HG02970 (cell line): ENCODE results near the gene PARL.

ENCODE experiments used
- ATAC-seq: cut with Tn5 transposase; IDR thresholded peaks from one replicate; pipeline ENCODE4 v1.9.1; 2021; ENCODE audit warnings: mild to moderate bottlenecking, moderate library complexity, moderate number of reproducible peaks; ENCODE audit not compliant: unreplicated experiment, low FRiP score

Gene PARL

DNA sequence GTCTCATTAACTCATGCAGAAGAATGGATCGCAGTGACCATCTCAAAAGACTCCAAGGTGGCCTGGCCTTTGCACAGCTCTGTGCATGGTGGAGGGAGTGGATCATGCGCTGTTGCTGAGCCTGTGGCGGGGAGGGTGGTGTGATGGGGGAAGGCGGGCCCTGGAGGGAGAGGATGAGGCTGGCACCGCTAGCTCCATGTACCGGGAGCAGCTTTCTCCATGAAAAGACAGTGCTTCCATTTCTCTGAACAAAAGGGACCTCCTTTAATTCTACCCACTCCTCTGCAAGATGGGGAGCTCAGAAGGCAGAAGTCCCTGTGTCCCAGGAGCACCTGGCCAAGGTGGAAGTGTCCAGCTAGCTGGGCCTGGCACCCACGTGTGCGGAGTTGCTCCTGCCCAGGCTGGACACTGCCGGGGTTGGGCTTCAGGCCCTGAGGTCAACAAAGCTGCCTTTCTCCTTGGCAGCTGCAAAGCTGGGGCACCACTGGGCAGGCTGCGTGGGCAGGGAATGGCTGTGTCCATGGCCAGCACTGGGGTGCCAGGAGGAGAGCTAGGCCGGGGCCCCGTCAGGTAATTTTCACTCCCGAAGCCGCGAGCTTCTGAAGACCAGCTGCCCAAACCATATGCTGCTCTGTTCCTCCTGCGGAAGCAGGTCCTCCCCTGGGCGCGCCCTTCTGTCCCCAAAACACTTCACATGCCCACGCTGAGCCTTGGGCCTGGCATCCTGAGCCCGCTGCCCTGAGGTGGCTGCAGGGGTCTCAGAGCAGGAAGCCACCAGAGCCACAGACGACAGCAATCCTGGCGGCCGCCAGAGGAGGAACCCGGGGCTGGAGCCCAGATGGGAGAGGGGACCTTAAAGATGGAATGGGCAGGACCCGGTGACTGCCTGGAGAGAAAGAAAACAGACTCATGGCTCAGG lies 65.7 kb downstream of the PARL start:
- no peak for ATAC-seq

DNA sequence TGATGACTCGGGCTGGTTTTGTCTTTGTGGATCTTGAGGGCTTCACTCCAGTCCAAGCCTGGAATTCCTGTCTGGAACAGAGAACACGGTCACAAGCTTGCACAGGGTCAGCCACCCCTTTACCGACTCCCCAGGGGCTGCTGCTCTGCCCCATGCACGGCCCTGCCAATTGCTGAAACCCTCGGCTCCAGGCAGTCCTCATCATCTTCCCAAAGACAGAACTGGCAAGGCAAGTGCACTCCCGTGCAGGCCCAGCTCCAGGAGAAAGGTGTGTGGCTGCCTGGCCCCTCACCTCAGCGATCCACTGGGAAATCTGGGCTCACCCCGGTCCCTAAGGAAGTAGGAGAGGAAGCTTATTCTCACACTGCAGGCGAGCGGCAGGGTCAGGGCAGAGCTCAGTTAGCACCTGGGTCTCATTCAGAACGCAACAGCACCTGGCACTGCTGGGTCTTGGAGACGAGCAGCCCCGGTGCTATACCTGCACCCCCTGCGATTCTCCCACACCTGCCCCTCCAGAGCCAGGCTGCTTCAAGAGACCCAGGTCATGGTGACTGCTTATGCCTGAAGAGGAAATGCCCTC lies 66.5 kb downstream of the PARL start:
- ATAC-seq, result no peak

DNA sequence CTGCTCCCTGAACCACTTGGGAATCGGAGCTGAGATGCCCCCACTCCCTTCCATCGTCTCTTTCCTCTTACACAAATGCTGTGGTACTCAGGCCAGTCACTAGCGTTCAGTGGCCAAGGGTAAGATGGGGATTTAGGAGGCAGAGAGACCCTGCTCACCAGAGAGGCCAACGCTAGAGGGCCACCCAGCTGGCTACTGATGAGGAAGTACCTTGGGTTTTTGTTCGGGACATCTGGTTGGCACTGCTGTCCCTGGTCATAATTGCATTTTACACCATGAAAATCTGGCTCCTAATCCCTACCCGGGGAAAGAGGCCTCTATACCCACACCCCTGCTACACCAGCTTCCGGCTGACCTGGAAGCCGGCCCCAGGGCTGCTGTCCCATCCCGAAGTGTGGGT lies 67.0 kb downstream of the PARL start:
- no peak for ATAC-seq

DNA sequence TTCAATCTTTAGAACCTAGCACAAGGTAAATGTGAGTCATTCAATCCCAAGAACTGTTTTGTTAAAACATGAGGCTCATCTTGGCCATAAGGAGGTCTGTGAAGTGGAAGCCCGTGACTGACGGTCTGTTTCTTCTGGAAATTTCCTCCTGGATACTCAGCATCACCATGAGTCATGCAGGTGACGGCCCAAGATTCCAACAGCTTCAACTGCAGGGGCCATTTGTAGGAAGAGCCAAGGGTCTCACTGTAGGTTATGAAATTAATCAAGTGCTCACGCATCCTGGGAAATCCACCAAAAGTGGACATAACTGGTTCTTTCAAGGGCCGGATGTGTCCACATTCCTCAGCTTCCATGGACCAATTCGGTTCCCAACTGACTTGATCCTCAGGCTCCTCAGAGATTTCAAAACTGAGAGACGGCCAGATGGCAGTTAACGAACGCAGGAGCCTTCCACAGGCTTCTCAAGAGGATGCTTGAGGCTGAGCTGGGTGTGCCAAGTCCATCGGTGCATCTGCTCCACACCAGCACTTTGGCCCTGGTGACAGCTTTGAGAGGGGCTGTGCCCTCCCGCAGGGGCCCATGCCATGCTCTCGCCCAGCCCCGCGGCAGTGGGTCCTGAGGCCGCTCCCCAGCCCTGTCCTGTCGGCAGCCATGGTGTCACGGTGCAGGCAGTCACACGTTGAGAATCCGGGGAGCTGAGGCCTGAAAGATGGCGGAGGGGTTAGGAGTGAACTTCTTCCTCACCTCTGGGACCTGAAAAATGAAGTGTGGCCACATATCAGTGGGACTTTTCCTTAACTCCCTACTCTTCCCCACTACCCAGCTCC lies 67.8 kb downstream of the PARL start:
- no peak for ATAC-seq

DNA sequence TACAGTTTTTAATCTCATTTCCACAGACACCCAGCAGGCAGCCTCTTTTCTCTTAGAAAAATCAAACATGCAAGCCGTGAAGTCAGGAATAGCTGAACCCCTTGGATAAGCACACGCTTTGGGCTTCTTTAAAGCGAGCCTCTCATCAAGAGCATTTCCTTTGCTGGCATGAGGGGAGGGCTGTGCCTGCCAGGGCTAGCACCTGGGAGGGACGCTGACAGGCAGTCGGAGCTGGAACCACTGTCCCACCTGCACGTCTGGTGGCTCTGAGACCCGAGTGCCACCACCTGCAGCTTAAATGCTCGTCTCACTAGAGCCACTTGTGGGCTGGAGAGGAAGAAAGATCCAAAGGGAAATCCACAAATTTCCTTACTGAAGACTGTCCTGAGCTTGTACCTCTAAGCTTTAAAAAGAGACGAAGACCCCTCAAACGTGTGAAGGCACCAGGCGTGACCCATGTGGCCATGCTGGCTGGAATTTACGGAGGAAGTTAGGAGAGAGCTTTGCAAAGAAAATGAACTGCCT lies 68.7 kb downstream of the PARL start:
- ATAC-seq, result no peak

DNA sequence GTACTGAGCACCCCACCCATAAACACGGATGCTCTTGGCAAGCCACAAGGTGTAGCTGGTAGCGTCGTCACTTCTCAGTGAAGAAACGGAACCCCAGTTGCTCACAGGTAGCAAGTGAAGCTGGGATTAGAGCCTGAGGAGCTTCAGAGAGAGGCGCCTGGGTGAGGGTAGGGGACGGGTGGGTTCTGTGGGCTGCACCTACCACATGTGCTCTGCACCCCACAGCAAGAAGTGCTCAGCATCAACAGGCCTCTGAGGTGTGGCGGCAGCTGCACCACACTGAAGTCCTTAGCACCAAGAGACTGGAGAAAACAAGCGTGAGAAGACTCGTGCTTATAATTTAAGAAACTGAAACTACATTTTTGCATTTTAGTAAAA lies 69.1 kb downstream of the PARL start:
- no peak for ATAC-seq

DNA sequence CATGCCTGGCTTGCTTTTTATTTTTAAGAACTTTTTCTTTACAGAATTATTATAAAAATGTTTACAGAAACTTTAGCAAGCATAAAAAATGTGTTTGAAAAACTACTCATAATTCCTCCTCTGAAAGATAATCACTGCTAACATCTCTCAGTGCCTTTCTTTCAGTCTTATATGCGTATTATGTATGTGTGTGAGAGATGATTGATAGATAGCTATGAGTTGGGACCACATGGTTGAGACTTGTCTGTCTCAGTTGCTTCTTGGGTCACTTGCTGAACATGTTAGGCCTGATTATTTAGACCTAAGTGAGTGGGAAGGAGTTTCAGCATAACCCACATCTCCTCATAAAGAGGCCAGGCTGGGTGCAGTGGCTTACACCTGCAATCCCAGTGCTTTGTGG lies 70.4 kb downstream of the PARL start:
- no peak for ATAC-seq

DNA sequence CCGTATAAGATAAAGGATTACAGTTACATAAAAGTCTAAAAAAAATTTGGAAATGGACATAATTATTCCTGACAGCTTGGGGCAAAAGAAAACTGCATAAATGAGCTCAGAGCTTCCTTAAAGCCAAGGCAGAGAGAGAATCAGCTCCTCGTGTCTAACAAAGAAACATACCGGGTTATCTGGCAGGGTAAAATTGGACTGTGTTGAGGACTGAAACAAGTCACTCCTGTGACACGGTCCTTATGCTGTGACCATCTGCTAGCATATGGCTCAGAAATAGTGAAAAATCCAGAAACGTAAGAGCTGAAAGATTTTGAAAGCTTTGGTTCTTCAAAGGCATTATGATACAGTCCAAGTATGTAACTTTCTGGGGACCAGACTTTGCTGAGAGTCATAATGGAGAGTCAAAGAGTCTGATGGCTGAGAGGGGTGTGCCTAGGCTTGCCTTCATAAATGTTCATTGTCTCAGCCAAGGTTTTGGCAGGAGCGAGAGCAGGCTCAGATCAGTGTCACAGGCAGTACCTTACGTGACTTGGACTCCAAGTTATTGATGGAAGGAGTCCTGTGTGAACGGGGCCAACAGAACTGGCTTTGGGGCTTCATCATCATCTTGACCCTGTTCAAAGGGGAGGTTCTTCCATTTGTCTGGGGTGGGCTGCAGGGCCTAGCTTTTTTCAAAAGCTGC lies 71.8 kb downstream of the PARL start:
- ATAC-seq, result no peak

DNA sequence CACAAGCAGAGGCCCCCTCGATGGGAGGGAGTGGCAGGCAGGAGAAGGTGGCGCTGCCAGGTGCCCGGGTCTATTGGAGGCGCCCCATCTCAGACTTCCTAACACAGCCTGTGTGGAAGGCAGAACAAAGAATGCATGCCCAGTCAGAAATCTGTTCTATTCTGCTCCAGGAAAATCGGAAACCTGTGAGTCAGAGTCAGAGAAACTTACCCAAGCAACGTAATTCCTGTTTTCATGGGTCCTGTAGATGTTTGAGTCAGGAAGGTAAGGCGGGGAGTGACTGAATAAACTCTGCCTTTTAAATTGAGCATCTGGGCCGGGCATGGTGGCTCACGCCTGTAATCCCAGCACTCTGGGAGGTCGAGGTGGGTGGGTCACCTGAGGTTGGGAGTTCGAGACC lies 73.0 kb downstream of the PARL start:
- ATAC-seq, result no peak

DNA sequence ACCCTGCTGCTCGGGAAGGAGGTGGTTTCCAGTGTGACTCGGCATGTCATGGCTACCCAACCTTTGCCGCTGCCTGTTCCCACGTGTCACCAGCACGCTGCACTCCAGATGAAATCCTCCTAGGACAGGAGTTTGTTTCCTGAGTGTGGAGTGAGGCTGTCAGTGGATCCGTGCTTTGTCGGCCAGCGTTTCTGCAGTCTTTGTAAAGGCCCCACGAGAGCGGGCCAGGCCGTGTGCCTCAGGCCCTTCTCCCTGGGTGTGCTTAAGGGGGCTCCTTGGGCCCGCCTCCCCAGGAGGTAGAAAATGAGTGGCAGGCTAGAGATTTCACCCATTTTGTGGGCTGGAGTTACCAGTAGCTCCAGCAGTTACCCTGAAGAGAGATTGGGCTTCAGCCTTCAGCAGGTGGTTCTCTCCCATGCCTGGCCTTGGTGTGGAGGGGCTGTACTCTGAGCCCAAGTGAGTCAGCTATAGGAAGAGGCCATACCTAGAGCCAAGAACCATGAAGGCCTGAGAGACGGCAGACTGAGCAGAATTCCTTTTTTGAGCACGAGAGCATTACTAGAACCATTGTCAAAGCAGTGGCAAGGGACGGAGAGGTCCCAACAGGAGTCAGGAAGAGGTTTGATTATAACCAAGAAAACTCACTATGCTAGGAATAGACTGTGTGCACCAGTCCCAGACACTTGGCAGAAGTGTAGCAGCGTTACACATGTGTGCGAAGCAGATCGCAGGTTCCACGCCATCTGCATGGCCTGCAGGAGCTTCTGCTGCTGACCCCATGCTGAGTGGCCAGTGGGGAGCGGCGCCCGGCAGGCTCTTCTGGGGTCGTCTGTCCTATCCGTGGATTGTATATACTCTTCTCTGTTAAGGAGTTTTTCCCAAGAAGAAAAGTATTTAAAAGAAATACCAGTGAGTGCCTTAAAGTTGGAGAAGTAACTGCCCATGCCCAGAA lies 73.8 kb downstream of the PARL start:
- no peak for ATAC-seq

DNA sequence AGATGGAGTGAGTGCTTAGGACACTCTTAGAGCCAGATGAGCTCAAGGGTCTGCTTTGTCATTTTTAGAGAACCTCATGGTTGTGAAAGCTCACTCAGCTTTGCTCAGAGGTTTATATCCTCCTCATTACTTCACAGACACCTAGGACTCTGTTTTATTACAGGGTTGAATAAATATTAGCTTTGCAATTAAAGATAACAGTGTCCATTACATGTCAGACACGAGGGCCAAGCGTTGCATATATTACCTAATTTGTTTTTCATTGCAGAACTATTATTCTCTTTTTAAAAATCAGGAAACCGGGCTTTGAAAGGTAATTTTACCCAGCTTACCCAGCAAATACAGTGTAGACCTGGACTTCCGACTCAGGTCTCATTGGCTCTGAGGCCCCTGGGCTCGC lies 75.4 kb downstream of the PARL start:
- ATAC-seq, result no peak

DNA sequence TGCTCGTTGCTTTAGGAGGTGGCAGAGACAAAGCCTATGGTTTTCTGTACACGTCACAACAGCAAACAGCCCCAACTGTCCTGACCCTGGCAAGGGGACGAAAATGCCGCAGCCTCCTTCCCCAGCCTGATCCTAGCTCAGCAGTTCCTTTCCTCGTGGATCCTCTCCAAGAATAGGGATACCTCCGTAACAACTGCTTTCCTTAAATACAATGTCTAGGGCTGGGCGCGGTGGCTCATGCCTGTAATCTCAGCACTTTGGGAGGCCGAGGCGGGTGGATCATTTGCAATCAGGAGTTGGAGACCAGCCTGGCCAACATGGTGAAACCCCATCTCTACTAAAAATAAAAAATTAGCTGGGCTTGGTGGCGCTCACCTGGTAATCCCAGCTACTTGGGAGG lies 76.3 kb downstream of the PARL start:
- ATAC-seq, result no peak

DNA sequence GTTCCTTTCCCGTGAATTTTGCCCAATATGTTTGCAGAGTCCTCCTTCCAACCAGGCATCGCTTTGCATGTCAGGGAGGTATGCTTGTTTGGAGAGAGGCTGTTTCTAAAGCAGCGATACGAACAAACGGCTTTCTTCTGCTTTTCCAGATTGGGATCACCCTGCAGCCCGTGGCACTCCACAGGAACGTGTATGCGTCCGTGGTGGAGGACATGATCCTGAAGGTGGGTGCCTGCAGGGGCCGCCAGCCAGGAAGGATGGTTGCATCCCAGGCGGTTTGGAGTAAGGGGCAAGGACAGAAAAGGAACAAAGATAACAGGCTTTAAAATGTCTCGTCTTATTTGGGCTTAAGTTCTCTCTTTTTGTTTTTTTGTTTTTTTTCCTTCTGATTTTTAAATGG lies 76.8 kb downstream of the PARL start:
- no peak for ATAC-seq

DNA sequence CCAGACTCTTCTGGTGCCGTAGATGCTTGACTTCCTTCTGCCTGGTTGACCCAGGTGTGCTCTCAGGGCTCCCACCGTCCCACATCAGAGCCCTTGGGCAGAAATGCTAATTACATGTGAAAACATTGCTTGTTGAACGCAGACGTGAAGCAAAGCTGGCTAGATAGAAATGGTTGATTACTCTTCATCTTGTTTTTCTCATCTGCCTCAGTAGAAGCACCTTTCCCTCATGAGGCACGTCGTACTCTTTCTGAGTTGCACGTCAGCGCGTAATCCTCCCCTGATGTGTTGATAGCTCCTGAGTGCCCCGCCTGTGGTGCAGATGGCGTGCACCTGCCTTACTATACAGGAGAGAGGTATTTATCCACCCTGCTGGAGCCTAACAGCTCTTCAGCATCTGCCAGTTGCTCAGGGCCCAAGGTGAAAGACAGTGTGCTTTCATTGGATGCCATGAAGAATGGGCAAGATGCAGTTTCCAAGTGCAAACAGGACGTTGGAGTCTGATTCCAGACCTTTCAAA lies 77.4 kb downstream of the PARL start:
- no peak for ATAC-seq

DNA sequence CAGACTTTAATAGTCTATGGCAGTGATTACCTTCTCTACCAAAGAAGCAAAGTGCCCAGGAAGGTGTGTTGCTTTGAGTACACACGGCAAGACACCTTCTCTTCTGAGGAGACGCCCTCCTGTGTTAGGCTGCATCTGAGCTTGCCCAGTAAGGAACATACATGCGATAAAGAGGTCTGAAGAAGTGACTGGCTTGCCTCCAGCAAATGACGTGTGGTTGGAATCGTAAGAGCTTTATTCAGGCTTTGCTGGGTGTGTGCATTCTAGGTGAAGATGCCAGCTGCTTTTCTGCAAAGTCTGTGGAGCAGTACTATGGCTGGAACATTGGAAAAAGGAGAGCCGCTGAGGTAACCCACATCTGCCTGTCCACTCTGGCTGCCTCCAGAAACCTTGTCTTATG lies 81.7 kb downstream of the PARL start:
- no peak for ATAC-seq

DNA sequence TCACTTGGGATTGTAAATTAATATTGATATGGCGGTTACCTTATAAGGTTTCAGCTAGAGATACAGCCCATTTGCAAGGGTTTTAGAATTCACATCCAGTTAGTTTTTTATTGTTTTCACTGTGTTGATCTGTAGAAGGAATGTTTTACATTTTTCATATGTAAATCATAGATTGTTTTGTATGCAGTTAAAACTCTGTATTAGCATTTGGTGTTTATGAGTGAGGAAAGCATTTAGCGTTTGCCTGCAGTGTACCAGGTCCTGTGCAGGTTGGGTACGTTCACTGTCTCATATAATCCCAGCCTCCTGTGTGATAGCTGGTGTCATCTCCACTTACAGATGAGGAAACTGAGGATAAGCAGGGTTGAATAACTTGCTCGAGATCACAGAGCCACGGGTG lies 83.1 kb downstream of the PARL start:
- ATAC-seq, result no peak

DNA sequence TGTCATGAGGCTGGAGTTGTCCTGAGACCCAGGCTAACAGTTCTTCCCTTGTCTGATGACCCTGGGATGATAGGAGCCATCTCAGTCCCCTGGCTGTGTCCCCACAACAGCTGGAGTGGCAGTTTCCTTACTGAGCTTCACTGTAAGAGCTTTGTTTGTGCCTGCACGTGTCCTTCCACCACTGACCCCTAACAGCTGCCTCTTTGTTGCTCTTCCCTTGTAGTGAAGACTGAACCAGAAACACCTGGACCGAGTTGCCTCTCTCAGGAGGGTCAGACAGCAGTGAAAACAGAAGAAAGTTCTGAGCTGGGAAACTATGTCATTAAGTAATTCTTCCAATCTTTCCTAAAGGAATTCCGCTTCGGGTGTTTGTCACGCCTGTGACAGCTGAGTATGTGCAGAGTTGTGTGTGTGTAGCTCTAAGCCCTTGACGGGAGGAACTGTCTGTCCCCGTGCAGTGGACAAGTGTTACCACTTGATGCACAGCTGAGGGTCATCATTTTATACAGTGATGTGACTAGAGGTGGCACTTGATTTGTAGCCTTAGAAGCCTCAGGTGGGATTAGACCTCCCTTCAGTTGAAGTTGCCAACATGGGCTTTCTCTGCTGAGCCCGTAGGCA lies 84.3 kb downstream of the PARL start:
- ATAC-seq, result no peak

DNA sequence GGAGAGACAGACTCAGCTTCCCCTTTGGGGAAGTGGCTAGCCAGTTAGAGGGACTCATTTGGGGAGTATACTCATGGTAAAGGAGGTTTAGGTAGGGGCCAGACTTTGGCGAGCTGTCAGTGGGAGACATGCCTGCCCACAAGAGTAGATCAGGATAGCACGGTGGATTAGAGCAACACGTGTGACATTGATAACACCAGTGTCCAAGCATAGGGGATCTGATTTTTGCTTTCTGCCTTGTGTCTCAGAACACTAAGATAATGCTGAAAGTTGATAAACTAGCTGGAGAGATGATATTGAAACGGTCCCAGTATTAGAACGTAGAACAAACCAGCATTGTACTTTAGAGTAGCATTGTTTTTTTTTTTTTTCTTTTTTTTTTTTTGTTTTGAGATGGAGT lies 85.2 kb downstream of the PARL start:
- no peak for ATAC-seq

DNA sequence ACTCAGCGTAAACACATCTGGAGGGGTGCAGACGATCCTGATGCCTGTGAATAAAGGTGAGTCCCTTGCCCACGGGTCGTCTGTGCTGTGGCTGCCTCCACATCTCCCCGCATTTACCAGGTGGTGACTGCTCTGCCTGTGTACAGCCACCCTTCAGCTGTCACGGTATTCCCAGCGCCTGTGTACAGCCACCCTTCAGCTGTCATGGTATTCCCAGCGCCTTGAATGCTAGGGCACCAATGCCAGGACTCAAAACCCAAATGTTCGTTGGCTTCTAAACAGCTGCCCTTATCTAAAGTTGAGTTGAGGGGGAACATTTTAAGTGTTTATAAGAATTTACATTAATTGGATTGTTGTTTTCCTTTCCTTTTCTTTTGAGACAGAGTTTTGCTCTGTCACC lies 86.7 kb downstream of the PARL start:
- no peak for ATAC-seq
